GM19438 (cell line): ENCODE results near the gene ARL8A.
"Not testable (repeated sequence)": the region's sequence is repeated elsewhere in the genome, so short reads cannot be mapped to it uniquely, and the experiment has no call there.

Source experiments
- ATAC-seq: cut with Tn5 transposase; IDR thresholded peaks from one replicate; pipeline ENCODE4 v1.9.1; 2021; ENCODE audit warnings: low read depth; ENCODE audit not compliant: unreplicated experiment

ARL8A gene

DNA sequence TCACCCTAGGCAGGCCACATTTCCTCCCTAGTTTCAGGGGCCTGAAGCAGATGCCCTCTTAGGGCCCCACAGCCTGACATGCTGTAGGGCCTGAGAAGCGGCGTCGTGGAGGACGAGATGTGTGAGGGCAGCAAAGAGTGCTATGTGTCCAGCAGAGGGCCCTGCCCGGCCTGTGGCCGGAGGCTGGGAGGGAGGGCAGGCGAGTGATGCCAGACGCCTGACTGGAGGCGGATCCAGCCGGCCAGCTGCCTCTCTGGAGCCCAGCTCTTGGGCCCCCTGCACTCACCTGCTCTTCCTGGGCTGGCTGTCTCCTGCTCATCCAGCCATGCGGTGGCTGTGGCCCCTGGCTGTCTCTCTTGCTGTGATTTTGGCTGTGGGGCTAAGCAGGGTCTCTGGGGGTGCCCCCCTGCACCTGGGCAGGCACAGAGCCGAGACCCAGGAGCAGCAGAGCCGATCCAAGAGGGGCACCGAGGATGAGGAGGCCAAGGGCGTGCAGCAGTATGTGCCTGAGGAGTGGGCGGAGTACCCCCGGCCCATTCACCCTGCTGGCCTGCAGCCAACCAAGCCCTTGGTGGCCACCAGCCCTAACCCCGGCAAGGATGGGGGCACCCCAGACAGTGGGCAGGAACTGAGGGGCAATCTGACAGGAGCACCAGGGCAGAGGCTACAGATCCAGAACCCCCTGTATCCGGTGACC is 21.8 kb downstream of the ARL8A start, which contains the start of gene GPR37L1:
GPR37L1 (plus strand) TSS at position 279 of the 697 bp plus-strand sequence; CDS start at position 326, 47 bp downstream.
- ATAC-seq = no peak

DNA sequence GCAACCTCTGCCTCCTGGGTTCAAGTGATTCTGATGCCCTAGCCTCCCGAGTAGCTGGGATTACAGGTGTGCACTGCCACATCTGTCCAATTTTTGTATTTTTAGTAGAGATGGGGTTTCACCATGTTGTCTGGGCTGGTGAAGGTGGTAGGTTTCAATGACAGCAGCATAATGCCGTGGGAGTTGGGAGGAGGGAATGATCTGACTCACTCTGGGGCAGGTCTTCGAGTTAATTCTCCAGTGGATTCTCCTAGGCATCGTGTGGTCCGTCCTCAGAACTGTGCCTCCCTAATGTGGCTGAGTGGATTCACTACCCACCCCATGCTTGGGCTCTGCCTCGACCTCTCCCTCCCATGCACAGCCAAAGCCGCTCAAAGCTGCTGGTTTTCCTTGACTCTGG is 23.5 kb downstream of the ARL8A start:
- ATAC-seq = no peak

DNA sequence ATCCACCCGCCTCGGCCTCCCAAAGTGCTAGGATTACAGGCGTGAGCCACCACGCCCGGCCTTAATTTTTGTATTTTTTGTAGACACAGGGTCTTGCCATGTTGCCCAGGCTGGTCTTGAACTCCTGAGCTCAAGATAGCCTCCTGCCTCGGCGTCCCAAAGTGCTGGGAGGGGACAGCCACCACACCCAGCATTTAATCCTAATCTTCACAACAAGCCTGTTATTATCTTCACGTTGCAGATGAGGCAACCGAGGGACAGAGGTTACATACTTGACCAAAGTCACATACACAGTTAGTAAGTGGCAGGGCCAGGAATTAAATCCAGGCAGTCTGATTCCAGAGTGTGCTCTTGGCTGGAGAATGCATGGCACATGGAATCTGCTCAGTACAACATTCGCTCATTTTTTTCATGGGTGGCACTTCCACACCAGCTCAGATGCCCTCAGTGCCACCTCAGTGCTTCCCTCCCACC is 26.6 kb downstream of the ARL8A start:
- ATAC-seq = no peak

DNA sequence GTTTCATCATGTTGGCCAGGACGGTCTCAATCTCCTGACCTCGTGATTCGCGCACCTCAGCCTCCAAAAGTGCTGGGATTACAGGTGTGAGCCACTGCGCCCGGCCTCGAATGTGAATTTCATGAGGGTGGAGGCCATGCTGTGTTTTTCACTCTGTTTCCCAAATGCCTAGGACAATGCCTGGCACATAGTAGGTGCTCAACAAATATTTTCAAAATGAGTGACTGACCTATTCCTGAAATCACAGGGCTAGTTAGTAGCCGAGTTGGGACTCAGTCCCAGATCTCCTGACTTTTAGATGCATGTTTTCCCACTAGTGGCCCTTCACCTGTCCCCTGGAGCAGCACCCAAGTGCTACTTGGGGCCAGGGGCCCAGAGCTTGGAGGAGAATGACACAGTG is 28.2 kb downstream of the ARL8A start:
- no peak for ATAC-seq

DNA sequence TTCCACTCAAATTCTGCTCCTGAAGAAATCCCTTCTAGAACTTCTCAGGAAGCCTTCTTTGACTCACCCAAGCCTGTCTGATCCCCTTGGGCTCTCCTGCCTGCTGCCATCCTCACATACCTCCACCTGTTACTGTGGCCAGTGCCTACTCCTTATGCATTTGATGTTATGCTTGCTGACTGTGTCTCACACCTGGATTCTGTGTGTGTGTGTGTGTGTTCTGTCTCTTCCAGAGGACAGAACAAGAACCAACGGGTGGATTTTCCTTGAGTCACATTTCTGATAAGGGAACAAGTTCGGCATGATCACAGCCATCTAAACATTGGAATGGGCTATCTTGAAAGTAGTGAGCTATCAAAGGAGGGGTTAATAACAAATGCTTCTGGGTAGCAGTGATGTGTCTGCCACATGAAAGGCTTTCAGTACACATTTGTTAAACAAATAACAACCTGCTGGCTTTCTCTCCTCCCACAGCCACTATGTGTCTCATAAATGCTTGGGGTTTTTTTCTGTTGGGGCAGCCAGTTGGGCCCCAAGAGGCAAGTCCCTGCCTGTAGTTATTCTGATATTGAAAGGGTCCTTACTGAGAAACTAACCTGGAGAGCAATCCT is 30.7 kb downstream of the ARL8A start:
- ATAC-seq = no peak

GRCh38 chr1:202112859-202113689 is 31.5 kb downstream of the ARL8A start:
- no peak for ATAC-seq

- ATAC-seq = not testable (repeated sequence)
Observed at GRCh38 chr1:202111589-202111988, 32.9 kb downstream of the ARL8A start.

- no peak for ATAC-seq
Observed at GRCh38 chr1:202110977-202111376, 33.6 kb downstream of the ARL8A start.

DNA sequence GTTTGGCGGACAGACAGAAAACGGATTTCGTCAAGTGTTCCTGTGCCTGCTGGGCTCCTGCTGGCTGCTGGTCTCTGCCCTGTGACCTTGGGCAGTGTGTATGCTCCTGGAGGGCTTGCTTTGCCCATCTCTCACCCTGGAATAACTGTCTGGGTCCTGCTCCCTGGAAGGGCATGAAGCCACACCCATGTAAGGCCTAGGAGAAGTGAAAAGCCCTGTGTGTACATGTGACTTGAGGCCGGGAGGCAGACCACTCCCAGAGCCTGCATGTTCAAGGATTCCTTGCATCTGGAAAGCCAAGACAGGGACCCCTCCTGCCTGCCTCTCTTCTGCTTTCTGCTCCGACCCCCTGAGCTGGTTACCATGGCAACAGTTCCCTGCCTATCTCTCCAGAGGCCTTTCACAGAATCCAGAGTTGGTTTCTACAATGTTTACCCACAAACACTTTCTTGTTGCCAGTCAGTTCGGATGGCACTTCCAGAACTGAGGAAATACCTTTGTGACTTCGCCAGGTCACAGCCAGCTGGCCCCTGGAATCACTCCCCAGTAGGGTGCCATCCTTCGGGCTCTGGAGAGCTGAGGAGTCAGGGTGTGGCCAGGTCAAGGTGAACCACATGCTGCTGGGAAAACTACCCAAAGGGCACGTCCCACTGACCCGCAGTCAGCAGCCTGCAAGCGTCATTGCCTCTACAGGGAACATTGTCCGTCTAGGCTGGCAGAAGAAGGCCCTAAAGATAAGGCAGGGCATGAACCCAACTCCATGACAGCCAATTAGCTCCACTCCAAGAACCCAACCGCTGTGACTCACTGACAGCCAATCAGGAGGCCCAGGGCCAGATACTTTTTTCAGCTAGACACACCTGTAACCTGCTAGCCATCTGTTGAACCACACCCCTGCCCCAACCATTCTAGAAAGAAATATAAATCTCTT is 36.5 kb downstream of the ARL8A start:
- ATAC-seq = no peak

DNA sequence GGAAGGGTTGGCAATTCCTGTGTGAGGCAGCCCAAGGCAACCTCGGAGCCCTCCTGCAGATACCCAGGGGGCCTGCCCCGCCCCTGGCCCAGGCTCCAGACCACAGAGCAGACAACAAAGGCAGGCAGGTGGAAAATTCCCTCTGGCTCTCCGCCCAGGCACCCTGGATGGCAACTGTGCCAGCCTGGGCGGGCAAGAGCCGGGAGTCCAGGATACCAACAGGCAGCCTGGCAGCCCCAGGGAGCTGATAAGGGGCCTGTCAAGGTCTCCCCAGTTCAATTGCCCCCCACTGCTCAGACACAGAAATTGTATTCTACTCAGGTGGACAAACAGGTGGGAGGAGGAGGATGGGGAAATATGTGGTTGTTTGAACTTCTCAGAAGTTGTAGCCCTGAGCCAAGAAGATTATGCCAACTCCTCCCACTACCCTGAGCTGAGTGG is 37.2 kb downstream of the ARL8A start:
- ATAC-seq = no peak

GRCh38 chr1:202106340-202107254 is 37.9 kb downstream of the ARL8A start:
- no peak for ATAC-seq

- ATAC-seq = no peak
Observed at GRCh38 chr1:202105571-202106339, 38.8 kb downstream of the ARL8A start.

GRCh38 chr1:202104073-202104472 is 40.5 kb downstream of the ARL8A start:
- no peak for ATAC-seq

GRCh38 chr1:202101184-202101583 is 43.4 kb downstream of the ARL8A start:
- ATAC-seq = no peak

DNA sequence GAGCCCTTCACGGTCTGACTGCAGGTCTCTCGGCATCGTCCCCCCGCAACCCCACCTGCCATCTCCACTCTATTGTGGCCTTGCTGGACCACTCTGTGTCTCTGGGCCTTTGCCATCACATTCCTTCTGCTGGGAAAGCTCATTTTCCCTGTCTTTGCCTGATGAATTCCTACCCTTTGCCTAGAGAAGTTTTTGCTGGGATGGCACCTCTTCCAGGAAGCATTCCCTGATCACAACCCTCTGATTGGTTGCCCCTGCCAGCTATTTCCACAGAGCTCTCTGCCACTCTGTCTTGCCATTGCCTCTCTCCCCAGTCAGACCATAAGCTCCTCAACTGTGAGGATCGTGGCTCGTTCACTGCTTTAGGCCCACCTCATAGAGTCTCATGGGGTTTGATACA is 50.7 kb downstream of the ARL8A start:
- ATAC-seq = no peak

DNA sequence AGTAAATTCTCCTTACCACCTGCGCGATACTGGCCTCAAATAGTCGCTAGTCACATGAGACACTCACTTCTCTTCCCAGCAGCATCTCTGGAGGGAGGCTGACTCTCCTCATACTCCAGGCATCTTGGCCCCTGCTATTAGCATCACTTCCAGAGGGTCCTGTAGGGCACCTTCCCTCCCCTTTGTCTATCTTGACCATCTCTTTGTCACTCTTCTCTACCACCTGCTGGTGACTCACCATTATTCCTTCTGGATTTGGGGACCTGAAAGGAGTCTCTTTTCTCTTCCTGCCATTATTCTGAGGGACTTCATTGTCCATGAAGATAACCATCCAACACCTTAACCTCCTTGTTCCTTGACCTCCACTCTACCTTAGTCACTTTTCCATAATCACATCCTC is 53.5 kb downstream of the ARL8A start:
- ATAC-seq = no peak

- ATAC-seq = no peak
Observed at GRCh38 chr1:202088206-202088605, 56.3 kb downstream of the ARL8A start.

DNA sequence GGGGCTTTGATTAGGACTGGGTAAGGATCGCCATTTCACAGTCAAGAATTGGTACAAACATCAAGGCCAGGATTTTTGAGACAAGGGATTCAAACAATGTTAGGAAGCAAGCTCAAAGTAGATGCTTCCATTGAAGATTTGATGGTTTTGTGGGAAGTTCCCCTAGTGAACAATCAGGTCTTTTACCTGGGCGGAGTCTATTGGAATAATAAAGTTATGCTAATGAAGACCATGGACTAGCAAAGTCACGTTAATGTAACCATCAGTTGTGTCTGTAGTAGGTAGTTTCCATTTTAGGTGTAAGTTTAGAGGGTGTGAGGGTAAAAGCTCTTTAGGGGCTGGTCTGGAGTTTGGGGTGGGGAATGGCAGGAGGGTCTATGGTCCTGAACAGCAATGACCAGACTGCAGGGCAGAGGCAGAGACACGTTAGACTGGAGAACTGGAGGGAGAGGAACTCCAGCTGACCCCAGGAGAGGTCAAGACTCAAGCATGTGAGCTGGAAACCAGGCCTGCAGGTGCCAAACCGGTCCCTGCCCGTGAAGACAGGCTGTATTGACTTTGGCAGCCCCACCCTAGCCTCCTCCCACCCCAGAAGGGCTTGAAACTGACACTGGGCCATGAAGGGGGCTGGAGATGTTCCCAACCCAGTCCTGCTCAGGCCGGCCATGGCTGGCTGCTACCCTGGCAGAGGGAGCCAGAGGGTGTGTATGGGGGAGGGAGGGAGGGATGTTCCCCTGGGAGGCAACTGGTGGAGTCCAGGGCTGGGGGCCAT is 57.8 kb downstream of the ARL8A start:
- no peak for ATAC-seq
